ENCODE measurements around the gene MFSD12. TPM values are rescaled to one million over a fixed set of nuclear protein-coding genes. Genes with fewer than 3 reads are reported as not detected.

The MFSD12 gene
- total RNA-seq, 1 donor from 2014 or later, result 71.5 TPM

GRCh38 chr19:3503036-3503572, 54.3 kb downstream of the MFSD12 start:
- no peak for DNase-seq (ENCODE audit: low spot score, unreplicated experiment)
- Mint-ChIP-seq H3K27ac (no peak overlapping the region), H3K27me3 (no peaks in the 10 kb centered on the region), H3K4me3 (ENCODE audit: low read depth) (no peak overlapping the region), H3K9me3 (ENCODE audit: low read depth) (no peaks in the 10 kb centered on the region), H3K36me3 (ENCODE audit: insufficient read depth) (no peaks in the 10 kb centered on the region), H3K4me1 (ENCODE audit: low read depth) (peaks cover 18% of the 10 kb centered on the region)
- TF ChIP-seq CTCF (IDR thresholded peaks at IDR 0.05; ENCODE audit: unreplicated experiment), result no peak

- Mint-ChIP-seq H3K4me1 (ENCODE audit: low read depth) (peaks cover 10% of the 10 kb centered on the region), H3K36me3 (ENCODE audit: insufficient read depth) (peaks cover 1% of the 10 kb centered on the region), H3K27ac (no peak overlapping the region), H3K27me3 (no peaks in the 10 kb centered on the region), H3K4me3 (ENCODE audit: low read depth) (no peak overlapping the region), H3K9me3 (ENCODE audit: low read depth) (no peaks in the 10 kb centered on the region)
- no peak for TF ChIP-seq CTCF (IDR thresholded peaks at IDR 0.05; ENCODE audit: unreplicated experiment)
- DNase-seq (ENCODE audit: low spot score, unreplicated experiment), result no peak
Measured at GRCh38 chr19:3501780-3502179, 55.6 kb downstream of the MFSD12 start.

GRCh38 chr19:3500429-3501101, 56.8 kb downstream of the MFSD12 start, which contains the start of gene DOHH:
Gene DOHH, minus strand, starts transcription at chr19:3500674. Its CDS starts 3,860 bp downstream, at chr19:3496814.
- TF ChIP-seq CTCF (IDR thresholded peaks at IDR 0.05; ENCODE audit: unreplicated experiment), result no peak
- peaks cover 3% of the 10 kb centered on the region for H3K36me3 Mint-ChIP-seq (ENCODE audit: insufficient read depth)
- H3K4me3 Mint-ChIP-seq (ENCODE audit: low read depth), result peak within 1 kb of the TSS; percentile 89
- DNase-seq (ENCODE audit: low spot score, unreplicated experiment), result peak; percentile 85
- no peaks in the 10 kb centered on the region for H3K27me3 Mint-ChIP-seq
- peak within 1 kb of the TSS; percentile 99 for H3K27ac Mint-ChIP-seq
- no peaks in the 10 kb centered on the region for H3K9me3 Mint-ChIP-seq (ENCODE audit: low read depth)
- peaks cover 8% of the 10 kb centered on the region for H3K4me1 Mint-ChIP-seq (ENCODE audit: low read depth)

GRCh38 chr19:3499738-3500428, 57.5 kb downstream of the MFSD12 start:
- Mint-ChIP-seq H3K27me3 (no peaks in the 10 kb centered on the region), H3K27ac (peak overlapping the region; percentile 99), H3K4me3 (ENCODE audit: low read depth) (peak overlapping the region; percentile 89), H3K4me1 (ENCODE audit: low read depth) (peaks cover 8% of the 10 kb centered on the region), H3K36me3 (ENCODE audit: insufficient read depth) (peaks cover 6% of the 10 kb centered on the region), H3K9me3 (ENCODE audit: low read depth) (no peaks in the 10 kb centered on the region)
- TF ChIP-seq CTCF (IDR thresholded peaks at IDR 0.05; ENCODE audit: unreplicated experiment), result no peak
- no peak for DNase-seq (ENCODE audit: low spot score, unreplicated experiment)

- Mint-ChIP-seq H3K4me1 (ENCODE audit: low read depth) (peaks cover 8% of the 10 kb centered on the region), H3K4me3 (ENCODE audit: low read depth) (no peak overlapping the region)
Measured at GRCh38 chr19:3497757-3498520, 59.4 kb downstream of the MFSD12 start.

More at GRCh38 chr19:3497757-3498520, 59.4 kb downstream of the MFSD12 start:
- Mint-ChIP-seq H3K9me3 (ENCODE audit: low read depth) (no peaks in the 10 kb centered on the region), H3K36me3 (ENCODE audit: insufficient read depth) (peaks cover 7% of the 10 kb centered on the region), H3K27me3 (no peaks in the 10 kb centered on the region), H3K27ac (peak overlapping the region; percentile 78)
- no peak for DNase-seq (ENCODE audit: low spot score, unreplicated experiment)
- TF ChIP-seq CTCF (IDR thresholded peaks at IDR 0.05; ENCODE audit: unreplicated experiment), result no peak

Measured in progenitor cell of endocrine pancreas (in vitro differentiated cells).